HG03135 (cell line): ENCODE results near the gene EXOC4.
"Not testable (repeated sequence)": the region's sequence is repeated elsewhere in the genome, so short reads cannot be mapped to it uniquely, and the experiment has no call there.

Experiments
- ATAC-seq: cut with Tn5 transposase; IDR thresholded peaks from one replicate; pipeline ENCODE4 v1.9.1; 2021; ENCODE audit warnings: mild to moderate bottlenecking, moderate library complexity; ENCODE audit not compliant: unreplicated experiment

The EXOC4 gene

DNA sequence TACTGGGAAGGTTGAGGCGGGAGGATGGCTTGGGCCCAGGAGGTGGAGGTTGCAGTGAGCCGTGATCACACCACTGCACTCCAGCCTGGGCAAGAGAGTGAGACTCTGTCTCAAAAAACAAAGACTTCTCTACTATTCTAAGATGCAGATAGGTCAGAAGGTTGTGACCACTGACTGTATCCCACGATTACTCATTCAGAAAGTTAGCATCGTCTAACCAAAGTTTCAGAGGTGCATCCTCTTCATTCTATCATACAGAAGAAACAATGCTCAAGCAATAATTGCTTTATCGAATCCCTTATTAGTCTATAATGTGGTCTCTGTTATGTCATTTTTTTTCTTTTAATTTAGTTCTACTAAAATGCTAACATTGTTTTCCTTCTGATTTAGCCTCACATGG lies 525.6 kb downstream of the EXOC4 start:
- ATAC-seq = peak; percentile 85

DNA sequence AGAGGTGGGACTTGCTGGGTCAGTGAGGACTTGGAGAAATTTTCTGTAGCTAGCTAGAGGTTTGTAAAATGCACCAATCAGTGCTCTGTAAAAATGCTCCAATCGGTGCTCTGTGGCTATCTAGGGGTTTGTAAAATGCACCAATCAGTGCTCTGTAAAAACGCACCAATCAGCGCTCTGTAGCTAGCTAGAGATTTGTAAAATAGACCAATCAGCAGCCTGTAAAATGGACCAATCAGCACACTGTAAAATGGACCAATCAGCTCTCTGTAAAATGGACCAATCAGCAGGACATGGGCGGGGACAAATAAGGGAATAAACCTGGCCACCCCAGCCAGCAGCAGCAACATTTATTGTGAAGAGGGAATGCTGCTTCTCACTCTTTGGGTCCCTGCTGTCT lies 526.7 kb downstream of the EXOC4 start:
- not testable (repeated sequence) for ATAC-seq

DNA sequence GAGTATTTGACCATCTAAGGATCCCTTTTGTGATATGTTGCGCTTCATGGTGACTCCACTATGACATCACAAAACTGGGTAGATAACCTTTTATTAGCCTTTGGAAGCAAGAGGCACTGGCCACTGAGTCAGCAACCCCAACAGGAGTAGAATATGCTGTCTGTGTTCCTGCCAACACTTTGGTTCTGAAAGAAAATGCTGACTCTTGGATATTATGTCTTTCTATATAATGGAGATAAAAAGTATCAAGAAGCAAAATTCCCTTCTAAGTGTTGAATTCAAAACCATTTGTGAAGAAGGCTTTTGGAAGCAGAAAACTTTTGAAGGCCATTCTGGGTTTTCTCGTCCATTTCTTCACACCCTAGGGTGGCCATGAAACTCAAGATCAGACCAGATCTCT lies 528.0 kb downstream of the EXOC4 start:
- no peak for ATAC-seq

DNA sequence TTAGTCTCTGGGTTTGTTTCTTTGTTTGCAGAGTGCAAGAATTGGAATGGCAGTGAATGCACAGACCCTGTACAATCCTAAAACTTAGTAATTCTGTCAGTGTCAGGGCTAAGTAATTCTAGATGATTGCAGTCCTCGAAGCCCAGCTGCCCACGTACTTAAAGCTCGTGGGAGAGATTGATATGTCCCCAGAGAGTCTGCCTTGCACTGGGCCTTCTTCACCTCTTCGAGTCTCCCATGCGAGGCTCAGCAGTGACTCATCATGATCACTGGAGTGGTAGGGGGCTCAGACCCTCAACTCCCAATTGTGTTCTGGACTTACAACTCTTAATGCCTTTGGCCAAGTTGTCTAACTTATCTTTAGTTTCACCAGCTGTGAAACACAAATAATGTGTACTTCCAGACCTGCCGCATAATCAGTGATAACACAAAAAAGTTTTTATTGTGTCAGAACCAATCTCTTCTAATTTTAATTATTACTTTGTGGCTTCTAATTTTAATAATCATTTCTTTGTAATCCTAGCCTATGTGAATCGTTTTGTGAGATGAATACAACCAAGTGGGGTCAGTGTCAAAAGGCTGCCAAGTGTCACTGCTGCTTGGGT lies 528.7 kb downstream of the EXOC4 start:
- ATAC-seq = no peak

DNA sequence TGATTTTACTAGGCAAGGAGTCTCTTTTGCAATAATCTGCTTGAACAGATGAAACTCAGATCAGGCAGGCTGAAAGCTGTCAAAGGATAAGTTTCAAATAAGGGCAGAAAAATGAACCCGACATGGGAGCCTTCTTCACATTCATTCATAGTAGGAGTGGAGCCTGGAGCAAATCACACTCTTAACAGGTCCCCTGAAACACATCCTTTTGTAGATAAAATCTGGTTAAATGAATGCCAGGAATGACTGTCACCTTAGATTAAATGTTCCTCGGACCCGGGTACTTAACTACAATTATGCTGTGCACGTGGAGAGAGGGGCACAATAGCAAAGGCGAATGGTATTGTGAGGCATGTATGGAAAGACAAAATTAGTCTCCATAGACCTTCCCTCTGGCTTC lies 529.6 kb downstream of the EXOC4 start:
- ATAC-seq = no peak

DNA sequence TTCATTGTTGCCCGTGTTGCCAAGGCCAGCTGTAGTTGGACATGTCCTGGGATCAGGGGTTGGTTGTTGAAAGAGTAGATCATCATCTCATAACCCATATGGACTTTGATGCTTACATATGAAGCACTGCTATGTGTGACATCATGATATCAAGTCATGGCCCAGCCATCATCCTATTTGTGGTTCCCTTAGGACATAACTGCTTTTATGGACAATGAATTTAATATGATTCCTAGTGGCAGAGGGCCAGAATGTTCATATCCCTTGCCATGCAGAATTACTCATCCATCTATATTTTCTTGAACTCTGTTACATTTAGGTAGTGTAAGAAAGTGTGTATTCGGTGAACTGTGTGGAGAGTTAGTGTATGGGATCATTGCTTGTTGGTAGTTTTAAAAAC lies 530.4 kb downstream of the EXOC4 start:
- ATAC-seq = no peak

DNA sequence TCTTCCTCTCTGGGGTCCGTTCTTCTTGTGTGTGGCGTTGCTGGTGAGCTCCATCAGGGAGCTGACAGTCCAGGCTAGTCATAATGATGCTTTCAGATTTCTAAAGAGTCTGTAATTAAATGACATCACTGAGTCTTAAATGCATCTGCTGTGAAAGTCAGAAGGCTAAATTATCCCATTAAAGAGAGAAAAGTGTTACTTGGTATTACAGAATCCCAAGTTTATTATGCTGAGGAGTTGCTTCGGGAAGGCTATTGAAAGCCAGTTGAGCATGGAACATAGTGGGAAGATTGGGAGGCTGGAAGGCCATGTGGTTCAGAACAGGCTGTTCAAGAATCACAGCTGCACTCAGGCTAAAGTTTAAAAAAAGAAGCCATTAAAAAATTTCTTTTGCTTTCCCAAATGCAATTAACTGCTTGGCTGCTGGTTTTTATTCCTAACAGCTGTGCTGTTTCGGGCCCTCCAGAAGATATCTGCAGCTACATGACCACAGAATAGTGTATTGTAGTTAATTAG lies 531.7 kb downstream of the EXOC4 start:
- ATAC-seq = no peak

DNA sequence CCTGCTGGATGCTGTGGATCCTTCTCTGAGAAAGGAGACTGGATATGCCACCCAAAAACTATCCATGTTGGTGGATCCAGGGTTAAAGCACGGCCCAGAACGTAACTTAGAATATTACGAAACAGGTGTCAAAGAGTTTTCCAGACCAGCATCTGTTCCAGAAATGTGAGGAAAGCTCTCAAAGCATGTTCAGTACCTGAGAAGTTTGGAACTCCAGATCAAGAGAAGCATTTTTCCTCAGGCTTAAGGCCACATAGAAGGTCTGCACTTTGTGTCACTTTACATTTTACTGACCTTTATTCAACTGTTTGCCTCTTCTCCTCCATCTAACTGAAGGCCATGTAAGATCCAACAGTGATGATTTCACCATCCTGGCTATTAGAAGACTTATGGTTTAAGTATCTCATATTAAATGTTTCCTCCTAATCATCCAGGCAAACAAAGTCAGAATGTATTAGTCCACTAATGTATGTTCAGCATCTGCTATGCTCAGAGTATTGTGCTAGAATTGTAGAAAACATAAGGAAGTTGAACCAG lies 533.6 kb downstream of the EXOC4 start:
- ATAC-seq = no peak

DNA sequence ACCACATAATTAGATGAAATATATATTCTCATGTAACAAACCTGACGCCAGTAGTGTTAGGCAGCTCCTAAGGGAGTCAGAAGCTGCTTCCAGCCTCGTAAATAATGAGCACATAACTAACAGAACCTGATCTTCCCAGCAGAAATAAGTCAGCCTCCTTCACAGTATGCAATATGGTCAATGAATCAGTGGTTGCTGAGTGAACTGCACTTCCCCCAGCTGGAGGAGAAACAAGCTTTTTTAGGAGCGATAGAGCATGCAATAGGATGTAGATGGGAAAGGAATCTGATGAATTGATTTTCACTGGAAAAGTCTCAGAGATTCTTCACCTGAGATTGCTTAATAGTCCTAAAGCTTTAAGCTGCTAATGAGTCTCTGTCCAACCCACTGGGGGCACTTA lies 537.1 kb downstream of the EXOC4 start:
- no peak for ATAC-seq

DNA sequence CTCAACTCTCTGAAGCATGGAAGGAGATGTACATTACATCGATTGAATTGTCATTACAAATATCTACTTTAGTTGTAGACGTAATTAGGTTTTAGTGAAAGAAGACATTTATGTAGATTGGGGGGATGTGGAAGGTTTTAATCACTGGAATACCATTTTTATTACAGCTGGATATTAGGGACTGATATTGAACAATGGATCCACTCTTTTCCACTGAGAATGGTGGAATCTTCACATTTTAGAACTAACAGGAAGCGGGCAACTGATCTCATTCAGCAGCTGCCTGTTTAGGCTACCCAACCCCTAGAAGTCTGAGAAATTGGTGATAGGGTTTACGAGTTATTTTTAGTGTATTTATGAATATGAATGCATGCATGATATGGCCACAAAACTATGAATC lies 538.0 kb downstream of the EXOC4 start:
- ATAC-seq = no peak

DNA sequence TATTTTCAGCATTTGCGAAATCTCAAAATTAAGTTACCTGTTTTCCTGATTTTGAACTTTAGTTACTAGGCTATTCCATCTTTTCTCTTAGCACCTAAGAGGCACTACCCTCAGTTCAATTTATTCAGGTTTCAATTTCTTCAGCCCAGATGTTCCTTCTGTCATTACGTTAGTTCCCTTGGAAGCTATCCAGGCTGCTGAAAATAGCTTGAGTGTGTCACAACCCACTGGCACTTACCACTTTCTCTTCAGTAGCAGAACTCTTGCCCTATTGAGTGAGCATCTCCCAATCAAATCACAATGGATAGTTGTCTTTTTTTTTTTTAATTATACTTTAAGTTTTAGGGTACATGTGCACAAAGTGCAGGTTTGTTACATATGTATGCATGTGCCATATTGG lies 541.6 kb downstream of the EXOC4 start:
- ATAC-seq = no peak

DNA sequence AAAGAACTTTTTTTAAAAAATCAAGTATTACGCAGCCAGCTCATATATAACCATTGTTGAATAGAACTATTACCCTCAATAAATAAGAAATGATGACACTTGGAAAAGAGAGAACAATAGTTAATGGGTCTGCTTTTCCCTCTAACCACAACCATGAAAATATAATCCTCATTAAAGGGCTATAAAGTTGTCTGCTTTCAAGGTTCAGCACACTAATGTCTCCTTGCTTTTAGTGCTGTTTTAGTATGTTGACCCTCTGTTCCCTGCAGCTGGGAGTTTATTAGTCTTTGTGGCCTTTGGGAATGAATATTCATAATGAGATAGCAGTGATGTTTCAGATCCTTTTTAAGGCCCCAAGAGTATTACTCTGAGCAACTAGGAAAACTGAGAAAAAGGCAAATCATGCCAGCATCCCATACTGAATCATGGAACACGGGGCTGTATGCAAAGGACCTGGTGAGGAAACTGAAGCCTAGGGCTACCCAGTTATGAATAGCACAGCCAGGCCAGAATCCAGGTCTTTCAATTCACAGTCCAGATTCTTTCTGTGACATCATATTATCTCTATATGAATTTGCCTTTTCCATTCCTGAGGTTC lies 542.3 kb downstream of the EXOC4 start:
- no peak for ATAC-seq

DNA sequence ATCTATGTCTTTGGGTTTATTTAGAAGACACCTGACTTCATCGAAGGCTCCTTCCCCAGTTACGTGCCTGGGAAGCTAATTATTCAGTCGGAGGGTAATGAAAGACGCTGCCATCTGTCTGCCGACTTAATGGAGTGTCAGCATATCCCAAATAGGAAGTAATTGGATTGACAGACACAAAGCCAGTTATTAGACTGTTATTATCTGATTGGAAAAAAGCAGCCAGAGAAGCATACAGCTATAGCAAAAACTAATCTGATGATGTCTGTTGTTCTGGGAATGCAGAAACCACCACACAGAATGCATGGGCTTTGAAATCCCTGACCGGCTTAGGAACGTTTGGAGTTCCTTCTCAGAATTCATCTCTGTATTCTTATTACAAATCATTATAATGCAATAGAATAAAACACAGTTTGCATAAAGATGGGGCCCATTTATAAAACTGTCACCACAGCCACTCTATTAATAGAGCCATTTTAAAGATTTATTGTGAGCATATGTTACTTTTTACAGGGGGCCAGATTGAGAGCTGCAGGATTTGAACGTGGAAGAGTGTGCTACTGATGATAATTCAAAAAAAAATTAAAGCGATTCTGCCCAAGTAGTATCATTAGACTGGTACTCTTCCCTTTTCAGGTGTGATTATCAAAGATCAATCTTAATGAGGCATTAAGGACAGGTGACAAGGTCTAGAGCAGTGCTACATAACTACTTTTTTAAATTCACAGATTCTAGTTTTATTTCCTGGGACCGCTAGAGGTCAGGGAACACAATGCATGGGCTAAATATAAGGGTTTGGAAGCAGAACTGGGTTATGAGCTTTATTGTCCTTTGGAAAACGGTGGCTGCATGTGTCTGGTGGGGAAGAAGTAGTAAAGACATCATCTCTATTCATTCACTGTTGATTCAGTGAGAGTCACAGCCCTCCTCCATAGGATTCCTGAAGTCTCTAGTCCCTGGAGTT lies 544.2 kb downstream of the EXOC4 start:
- no peak for ATAC-seq

DNA sequence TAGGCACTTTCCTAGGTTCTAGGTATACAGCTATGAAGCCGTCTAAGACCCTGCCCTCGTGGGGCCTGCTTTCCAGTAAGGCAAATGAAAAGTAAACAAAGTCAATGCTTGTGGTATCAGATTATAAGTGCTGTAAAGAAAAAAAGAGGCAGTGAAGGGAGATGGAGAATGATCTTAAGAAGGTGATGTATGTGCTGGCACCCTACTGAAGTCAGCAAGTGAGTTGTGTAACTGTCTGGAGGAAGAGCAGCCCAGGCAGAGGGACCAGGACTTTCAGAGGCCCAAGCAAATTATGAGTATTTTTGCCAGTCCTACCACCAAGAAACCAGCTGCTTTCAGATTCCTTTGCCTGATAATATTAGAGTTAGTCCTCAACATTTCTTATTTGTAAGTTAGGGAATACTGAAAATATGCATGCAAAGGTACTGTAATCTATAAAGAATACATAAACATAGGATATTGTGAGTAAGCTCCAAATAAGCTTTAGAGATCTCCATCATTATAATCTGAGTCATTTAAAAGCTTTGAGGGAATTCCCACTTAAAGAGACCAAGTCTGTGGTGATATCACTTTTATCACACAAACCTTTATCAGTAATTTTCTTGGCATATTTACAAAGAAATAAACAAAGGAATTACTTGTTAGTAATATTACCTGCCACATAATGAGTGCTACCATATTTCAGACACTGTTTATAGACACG lies 545.1 kb downstream of the EXOC4 start:
- ATAC-seq = no peak

DNA sequence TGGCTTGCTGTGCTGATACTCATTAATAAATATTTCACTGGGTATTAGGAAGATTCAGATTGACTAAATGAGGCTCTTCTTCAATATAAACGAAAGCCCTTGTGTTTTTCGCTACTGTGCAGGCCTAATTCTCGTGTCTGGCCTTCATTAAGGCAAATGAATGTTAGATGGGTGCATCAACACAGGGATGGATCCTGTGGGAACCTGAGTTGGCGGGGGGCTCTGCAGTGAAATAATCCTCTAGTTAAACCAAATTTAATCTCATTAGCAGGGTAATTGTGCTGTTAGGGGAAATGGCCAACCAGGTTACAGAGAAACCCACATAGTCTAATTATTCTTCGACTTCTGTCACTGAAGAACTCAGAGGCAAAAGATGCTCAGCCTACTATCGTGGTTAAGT lies 548.5 kb downstream of the EXOC4 start:
- no peak for ATAC-seq

DNA sequence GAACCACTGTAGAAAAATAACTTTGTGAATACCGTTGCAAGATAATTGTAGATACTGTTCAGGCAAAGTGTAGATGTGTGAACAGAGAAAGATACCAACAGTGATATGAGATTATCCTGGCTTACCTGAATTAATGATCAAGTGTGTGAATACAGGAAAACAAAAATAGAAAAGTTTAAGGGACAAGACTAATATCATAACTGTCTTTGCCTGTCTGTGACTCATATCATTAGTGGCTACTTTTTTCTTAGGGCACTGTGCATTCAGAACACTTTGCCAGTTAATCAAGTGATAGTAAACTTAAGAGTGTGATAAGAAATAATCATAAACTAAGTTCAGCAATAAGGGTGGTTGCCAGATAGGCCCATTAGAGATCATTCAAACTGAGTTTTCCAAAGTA lies 551.2 kb downstream of the EXOC4 start:
- no peak for ATAC-seq

DNA sequence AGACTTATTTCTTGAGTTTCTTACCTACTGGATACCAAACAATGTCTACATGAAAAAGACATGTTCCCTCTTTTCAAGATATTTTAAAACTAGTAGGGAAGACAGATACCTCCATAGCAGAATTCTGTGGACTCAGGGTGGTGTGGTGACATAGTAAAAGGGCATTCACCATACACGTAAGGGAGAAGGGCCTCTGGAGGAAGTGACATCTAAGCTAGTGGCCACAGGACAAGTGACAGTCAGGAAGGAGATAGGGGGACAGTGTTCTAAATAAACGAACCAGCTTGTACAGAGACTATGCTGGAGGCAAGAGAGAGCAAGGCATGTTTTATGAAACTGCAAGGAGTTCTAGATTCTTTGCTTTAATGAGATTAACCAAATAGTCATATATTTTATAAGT lies 552.5 kb downstream of the EXOC4 start:
- no peak for ATAC-seq

DNA sequence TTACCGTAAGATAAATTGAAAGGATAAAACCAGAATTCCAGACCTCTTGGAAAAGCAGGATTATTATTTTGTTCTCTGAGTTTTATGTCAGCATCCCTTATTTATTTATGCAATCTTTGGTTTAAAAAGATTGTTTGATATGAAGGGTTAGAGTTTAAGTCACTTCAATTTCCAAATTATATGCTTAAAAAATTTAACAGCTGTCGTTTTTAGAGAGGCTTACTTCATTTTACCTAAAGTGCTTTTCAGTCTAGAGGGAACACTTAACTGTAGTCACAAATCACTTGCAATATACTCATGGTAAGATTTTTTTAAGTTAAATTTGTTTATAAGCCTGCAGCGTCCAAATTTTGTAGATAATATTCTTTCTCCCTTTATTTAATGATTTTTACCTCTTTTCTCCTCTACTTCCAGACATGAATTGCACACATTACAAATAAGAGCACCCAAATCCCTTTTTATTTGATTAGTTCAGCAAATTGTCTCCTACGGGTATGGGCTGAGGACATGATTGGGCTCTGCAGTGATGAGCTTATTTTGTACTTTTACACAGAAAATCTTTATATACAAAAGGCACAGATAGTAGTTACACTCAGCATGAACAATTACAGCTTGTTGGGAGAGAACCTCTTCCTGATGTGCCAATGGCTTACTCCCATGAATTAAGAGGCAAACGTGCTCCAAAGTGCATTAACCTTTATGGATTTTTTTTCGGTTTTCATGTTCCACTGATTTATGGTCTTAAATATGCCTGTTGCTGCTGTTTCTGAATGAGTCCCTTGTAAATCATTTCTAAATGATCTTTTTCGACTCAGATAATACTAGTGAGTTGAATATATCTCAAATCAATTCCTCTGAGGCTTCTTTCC lies 555.0 kb downstream of the EXOC4 start:
- no peak for ATAC-seq

DNA sequence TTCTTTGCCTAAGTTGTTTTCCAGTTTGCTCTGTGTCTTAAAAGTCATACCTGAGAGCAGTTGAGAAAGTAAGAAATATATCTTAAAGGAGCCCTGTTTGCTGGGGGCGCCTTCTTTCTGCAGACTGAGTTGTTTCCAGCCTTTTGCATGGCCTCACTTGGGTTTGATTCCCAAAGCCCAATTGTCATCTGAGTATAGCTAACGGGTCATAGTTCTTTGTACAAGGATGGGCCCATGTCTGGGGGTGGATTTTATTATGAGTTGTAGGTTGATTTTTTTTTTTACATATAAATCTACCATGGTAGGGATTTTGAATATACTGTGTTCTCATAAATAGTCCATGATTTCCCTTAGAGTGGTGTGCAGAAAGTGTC lies 555.6 kb downstream of the EXOC4 start:
- ATAC-seq = no peak

DNA sequence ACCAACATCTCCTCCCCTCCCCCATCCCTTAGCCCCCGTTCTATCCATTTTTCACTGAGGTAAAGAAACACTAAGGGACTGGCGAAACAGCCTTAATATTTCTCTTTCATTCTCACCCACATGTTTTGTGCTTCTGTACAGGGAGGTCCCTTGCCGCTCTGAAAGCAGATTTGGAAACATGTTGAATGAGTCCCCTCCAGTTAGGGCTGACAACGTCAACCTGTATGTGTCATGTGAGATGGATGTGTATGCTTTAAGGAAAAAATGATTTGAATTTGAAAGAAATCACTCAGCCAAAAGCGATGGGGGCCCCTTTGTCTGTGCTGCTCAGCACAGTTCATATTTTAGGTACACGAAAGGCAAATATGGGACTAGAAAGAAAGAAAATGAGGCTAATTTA lies 560.0 kb downstream of the EXOC4 start:
- no peak for ATAC-seq
